Stimulated activated CD8-positive, alpha-beta memory T cell treated with anti-CD3 and anti-CD28 coated beads, Interleukin-4, amount 100 ng/mL, for 4 hours (primary cell): Measurements from ENCODE around the gene FAM110C.
"Not testable (repeated sequence)": the region's sequence is repeated elsewhere in the genome, so short reads cannot be mapped to it uniquely, and the experiment has no call there.

ENCODE experiments used
- DNase-seq, 2 donors: peaks; one replicate each; pipeline ENCODE4 v3.0.0-alpha.2; 2020; ENCODE audit warnings: low read depth in 2 of 2, low spot score in 1 of 2

FAM110C gene

DNA sequence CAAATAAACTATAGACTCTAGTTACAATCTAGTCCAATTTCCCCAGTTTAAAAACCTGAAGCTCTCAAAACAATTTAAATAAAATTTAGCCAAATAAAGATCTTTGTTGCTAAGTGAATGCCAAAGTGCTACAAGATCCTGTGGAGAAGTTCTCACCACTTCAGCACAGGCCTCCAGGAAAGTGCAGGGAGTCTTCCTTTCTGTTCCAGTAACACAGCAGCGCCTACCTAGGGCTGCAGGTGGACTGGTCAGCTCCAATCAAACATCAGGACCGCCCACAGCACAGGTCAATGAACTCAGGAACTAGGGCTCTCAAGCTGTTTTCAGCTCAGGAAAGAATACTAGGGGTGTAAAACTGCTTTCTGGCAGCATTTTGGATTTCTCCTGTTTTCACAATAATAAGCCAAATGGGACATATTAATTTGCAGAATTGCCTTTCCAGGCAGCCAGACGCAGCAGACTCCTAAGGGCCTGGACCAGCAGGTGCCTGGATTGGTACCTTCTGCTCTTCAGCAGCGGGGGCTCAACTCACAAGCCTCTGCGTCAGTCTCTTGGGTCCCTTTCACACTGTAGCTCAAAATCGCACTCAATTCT is 1.5 kb downstream of the FAM110C start:
- DNase-seq = no peak

DNA sequence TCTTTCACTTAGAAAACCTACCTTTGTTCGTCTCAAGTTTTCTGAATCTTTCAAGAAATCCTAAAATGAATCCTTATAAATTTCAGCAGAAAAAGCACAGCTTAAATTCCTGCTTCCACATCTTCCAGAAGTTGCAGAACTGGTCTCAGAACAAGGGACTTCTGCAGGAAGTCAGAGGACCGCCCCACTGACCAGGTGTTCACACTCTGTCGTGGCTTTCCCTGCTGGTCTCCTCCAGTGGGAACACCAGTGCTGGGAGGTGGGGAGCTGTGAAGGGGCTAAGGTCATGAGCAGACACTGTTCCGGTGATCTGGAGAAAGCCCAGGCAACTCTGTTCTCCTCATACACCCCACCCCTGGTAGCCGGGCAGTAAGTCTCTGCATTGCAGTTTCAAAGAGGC is 3.5 kb downstream of the FAM110C start:
- no peak for DNase-seq

DNA sequence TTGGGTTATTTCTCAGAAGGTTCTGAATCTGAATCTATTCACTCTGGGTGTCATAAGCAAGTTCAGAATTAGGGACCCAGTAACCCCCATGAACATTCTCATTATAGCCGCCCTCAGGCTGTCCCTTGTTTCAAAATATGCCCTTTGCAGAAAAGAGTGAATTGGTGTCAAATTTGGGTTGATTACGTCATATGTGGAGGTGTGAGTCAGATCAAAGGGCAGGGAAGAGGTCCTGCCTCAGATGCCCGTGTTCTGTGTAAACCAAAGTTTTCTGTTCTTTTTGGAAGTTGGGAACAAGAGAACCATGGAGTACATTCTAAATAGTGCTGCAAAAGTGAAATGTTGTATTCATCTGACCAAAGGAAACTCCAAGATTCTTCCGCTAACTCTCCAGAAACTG is 5.8 kb downstream of the FAM110C start:
- DNase-seq = no peak

DNA sequence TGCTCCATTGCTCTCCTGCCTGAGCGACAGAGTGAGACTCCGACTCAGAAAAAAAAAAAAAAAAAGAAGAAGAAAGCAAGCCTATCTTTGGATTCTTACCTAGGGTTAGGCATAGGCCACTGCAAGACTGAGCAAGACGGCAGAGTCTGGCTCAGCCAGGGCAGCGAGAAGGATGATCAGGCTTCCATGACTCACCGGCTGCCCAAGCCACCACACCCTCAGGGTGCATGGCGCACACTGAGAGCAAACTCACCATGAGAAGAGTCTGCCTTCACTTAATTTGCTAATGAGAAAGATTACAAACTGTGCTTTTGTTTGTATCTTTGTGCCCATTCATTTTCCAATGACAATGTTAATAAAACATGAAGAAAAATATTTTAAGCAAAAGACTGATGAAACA is 8.2 kb downstream of the FAM110C start:
- no peak for DNase-seq

DNA sequence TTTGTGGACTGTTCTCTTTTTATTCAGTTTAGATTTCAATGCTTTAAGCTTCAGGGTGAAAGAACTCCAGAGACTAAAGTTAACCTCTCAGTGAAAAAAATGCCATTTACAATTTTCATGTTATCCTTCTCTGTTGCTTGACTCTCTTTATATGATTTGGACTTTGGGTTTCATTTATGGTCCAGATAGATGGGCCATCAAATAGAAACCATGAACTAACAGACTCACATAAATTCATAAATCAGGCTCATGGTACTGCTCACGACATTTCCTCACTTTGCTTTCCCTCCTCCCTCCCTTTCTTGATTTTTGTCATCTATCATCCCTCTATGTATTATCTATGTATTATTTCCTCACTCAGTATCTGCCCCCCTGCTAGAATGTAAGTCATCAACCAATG is 10.0 kb downstream of the FAM110C start:
- DNase-seq = no peak

DNA sequence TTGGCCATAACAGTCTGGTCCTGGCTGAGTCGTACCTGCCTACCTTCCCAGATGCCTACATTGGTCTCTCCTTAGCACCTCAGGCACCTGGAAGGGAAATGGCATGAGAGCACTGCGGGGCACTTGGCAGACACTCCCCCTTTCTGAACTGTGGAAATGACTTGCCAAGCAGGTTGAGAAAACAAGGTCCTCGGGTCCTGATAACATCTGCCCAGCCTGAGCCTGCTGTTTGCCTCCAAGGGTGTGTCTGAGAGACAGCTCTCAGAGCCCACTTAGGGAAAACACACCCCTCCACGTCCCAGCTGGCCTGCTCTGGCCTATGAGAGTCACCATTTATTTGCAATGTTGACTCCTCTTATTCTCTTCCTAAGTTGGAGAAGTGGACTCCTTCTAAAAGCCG is 10.5 kb downstream of the FAM110C start:
- no peak for DNase-seq

DNA sequence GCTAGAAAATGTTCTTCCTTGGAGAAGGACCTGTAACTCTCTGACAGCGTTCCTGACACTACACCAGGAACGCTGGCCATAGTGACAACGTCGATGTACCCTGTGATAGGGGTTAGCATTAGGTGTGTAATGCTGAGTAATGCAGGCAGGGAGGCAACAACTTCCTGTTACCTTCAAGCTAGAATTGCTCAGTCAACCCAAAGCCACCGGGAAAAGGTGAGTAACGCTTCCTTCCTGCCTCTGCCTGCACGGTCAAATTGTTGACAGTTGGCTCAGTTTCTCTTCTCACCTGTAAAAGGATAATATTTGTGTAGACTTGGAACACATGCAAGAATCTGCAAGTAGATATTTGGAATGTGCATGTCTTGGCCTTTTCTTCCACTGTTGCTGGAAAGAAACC is 12.7 kb downstream of the FAM110C start:
- peak; percentile 25 to 34 for DNase-seq

DNA sequence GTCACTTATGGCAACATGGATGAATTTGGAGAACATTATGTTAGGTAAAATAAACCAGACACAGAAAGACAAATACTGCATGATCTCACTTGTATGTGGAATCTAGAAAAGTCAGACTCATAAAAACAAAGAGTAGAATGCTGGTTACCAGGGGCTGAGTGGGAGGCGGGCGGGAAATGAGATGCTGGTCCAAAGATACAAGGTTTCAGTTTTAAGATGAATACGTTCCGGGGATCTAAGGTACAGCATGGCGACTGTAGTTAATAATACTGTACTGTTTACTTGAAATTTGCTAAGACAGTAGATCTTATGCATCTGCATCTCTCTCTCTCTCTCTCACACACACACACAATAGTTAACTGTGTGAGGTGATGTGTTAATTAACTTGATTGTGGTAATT is 14.2 kb downstream of the FAM110C start:
- DNase-seq = no peak

DNA sequence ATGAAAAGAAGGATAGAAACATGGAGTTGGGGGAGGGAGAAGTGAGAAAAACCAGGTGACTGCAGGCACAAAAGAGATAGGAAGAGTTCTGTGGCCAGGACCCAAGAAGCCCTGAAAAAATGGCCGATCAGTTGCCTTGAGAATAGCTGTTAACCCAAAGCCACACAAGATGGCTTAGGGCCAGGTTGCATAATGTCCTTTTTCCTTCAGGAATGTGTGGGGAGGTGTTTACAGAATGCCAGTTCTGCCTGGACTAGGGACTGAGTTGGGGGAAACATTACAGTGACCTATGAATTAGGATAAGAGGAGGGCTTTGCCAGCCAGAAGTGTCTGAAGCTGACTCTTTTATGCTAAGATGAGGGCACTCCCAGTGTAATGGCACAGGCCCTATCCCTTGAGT is 17.1 kb downstream of the FAM110C start:
- no peak for DNase-seq

DNA sequence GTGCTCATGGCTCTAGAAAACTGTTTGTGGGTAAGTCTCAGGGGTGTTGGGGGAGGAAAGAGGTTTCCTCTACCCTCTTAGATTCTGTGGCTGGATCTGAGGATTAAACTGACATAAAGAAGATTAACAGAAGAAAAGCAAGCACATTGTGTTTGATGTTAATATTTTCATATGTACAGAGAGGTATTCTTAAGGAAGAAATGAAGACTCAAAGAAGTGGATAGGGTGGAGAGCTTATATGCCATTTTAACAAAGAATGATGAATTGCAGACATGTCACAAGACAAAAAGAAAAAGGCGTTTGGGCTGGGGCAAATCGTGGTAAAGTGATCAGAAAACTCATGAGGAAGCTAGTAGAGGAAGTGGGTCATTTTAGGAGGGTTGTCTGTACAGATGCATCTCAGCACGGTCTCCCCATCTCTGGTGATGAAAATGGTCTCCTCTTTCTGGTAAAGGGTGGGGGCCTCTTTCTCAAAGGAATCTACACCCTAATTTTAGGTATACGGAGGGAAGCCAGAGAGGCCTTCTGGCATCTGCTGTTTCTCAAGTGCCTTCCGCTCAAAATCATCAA is 17.8 kb downstream of the FAM110C start:
- no peak for DNase-seq

DNA sequence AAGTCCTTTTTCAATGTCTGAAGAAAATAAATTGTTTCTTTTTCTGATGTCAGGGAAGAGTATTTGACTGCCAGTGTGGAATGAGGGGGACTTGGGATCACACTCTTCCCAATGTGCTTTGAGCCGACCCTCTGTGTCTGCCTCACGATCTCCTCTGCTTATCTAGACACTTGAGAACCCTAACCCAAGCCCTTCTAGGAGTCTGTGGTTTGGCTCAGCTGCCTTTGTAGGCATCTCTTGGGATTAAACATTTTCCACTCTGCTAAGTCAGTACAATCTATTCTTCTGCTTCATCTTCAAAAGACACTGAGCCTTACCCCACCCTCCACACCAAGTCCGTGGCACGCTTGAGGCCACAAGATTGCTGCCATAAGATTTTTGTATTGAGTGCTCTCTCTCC is 19.4 kb downstream of the FAM110C start:
- no peak for DNase-seq

DNA sequence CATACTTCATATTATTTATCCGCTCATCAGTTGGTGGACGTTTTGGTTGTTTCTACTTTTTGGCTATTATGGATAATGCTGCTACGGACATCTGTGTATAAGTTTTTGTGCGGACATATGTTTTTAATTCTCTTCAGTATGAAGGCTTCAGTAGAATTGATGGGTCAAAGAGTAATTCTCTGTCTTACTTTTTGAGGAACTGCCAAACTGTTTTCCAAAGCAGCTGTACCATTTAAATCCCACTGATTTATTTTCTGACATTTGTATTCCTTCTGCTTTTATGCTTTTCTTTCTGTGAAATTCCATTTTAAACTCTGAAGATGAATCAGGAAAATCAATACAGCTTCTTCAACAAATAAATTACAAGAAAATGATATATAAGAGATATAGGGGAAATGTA is 20.8 kb downstream of the FAM110C start:
- no peak for DNase-seq

DNA sequence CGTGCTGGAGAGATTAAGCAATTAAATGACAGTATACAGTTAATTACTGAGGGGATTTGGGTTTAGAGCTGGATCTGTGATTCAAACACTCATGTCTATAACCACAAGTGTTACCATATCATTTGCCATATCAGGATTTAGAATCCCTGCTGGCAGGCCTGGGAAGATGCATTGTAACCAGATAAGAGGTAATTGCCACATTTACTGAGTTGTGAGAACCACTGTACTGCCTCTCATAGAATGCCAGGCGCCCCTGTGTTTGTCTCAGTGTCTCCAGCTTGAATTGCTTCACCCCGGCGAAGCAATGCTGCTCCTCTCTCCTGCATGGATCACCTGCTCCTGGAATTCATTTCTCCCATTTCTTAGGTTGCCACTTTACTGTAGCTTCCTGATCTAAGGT is 21.7 kb downstream of the FAM110C start:
- DNase-seq = not testable (repeated sequence)

DNA sequence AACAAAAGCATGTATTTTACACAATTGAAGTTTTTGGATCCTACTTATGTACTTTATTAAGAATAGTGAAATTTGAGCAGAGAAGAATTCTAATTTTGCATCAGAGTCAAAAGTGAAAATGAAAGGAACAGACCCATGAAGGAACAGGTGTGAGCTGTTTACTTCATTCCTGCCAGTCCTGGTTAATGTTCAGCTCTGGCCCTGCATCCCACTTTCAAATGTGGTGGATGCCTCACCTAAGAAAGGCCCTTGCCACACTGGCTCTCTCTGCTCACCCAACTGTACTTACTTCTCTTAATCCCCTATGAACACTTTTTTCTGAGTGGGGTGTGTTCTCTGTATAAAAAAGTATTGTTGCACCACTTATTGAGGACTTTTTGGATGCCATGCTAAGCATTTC is 22.2 kb downstream of the FAM110C start:
- DNase-seq = no peak

DNA sequence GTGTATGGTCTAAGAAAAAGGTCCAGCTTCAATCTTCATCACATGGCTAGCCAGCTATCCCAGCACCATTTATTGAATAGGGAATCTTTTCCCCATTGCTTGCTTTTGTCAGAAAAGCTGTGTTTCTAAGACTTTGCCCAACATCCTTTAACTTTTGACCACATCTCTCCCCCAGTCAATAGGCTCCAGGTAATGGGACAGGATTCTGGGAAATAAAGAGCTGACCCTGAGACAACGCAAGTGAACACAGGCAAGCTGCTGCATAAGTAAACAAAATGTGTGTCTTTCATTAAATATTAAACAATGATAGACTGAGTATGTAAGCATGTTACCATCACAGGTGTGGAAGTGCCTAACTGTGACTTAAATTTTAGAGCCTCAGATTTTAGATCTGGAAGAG is 23.0 kb downstream of the FAM110C start:
- no peak for DNase-seq

DNA sequence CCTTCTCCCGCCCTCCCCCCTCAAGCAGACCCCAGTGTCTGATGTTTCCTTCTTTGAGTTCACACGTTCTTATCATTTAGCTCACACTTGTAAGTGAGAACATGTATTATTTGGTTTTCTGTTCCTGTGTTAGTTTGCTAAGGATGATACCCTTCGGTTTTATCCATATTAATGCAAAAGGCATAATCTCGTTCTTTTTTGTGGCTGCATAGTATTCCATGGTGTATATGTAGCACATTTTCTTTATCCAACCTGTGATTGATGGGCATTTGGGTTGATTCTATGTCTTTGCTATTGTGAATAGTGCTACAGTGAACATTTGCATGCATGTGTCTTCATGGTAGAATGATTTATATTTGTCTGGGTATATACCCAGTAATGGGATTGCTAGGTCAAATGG is 24.1 kb downstream of the FAM110C start:
- not testable (repeated sequence) for DNase-seq

DNA sequence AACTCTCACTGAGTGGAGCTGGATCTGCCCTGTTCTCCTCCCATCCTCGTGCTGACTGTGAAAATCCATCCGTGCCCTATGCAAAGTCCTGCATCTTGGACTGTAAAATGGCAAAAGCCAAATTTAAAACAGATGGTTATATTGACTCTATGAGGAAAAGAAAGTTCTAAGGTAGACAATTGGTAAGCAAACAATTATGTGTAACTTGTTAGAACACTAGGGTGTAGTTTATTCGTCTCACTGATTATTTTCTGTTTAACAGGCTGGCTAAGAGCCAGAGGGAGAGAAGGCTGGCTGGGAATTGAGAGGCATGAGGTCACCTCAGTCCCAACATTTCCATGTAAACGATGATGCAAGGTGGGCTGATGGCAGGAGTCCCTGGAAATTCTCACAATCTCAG is 26.0 kb downstream of the FAM110C start:
- DNase-seq = not testable (repeated sequence)

DNA sequence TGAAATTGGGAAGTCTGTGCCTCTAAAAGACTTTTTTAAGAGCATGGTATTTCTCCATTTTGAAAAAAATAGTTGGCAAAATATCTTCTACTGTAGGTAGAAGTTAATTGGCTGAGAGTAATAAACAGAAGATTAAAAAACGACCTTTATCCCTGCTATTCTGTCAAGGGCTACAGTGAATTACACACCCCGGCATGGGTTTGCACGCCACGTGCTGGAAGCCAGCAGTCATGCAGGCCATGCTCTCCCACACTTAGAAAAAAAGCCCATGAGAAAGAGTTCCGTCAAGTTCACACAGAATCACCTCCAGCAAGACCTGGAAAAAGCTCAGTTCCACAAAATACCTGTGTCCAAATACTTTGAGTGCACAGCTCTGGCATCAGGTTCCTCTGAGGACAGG is 26.8 kb downstream of the FAM110C start:
- DNase-seq = no peak

DNA sequence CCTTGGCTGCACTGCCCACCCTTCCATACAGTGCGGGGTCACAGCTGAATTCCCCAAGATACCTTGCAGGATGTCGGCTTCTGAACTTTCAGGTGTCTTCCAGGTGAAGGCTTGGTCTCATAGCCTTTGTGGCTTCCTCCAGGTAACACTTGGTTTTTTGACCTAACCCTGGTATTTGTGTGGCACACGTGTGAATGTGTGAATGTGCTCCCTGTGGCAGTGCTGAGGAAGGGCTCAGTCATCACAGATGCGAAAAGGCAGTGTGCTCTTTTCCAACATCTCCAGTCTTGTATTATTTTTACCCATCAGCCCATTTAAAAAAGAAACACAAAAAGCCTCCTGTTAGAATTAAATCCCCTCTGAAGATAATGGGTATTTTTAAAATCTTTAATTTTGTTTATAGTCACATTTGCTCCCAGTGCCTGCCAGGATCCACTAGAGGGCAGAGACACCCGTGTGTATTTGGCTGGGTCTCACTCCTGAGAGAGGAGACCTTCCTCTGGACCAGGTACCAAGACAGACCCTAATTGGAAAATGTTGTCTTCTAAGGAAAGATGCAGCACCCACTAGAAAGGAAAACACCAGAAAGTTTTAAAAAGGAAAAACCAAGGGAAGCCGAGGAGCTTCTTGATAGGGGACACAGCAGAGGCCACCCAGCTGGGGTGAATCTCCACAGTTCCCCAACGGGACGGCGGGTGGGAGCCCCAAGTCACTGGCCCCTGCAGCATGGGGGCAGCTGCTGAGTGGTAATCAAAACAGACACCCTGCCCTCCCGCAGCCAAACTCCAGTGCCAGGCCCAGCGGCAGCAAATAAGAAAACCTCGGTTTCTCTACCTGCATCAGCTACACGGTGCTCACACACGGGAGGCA is 27.7 kb downstream of the FAM110C start:
- DNase-seq = no peak

DNA sequence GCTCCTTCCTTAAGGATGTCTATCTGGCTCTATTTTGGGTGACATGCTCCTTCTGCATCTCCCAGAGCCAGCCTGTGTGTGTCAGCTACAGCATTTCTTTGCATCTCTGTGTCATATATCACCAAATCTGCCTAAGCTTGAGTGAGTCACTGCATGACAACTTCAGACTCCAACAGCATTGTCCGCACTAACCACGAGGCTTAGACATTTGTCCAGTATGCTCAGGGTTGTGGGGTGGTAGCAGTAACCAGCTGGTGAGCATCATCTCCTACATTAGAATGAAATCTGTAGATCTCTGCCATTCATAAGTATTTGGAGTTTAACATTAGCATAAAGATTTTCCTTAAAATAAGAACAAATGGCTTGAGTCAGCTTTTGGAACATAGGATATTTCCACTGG is 30.4 kb downstream of the FAM110C start:
- not testable (repeated sequence) for DNase-seq

DNA sequence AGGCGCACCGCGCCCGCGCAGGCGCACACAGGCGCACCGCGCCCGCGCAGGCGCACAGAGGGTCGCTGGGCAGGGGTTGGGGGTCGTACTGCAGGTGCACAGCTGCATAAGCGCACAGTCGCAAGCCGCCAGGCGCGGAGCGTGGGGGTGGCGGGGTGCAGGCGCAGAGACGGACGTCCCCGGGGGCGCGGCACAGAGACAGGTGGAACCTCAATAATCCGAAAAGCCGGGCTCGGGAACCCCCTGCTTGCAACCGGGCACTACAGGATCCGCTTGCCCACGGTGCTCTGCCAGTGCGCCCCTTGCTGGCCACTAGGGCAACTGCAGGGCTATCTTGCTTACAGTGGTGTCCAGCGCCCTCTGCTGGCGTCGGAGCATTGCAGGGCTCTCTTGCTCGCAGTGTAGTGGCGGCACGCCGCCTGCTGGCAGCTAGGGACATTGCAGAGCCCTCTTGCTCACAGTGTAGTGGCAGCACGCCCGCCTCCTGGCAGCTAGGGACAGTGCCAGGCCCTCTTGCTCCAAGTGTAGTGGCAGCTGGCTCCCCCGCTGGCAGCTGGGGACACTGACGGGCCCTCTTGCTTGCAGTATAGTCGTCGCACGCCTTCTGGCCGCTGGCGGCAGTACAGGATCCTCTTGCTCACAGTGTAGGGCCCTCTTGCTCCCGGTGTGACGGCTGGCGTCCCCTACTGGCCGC is 34.9 kb downstream of the FAM110C start:
- DNase-seq = peak in 1 of 2 donors; percentile 18
